IMR-90 (cell line): ENCODE measurements around the gene LRFN5. TPM values are rescaled to one million over a fixed set of nuclear protein-coding genes. Genes with fewer than 3 reads are reported as not detected.

Experiments used
- ATAC-seq: fragments of 200-7000 bp; cut with Tn5 transposase; 2 replicates; pipeline ENCODE4 v1.9.1; 2020; ENCODE audit warnings: low read depth, mild to moderate bottlenecking, moderate library complexity
- BruUV-seq: library from RNA; stranded (reverse); fragments of 400-500 nt; replicated peaks from 2 replicates; lab custom pipeline; 2021; lab: Mats Ljungman, UMichigan
- CTCF ChIA-PET: fragments of 300-600 bp; formaldehyde crosslinking; extraction: SDS; loops from one replicate; lab custom pipeline; 2021; ENCODE audit warnings: antibody characterized with exemption; lab: Yijun Ruan, JAX
- POLR2A ChIA-PET: fragments of 300-600 bp; sonication (Branson Sonifier 250); formaldehyde crosslinking; loops from one replicate; lab custom pipeline; 2022; ENCODE audit warnings: antibody characterized with exemption; ENCODE audit not compliant: unreplicated experiment; lab: Charles Lee
- DNase-seq: peaks from one replicate; pipeline ENCODE4 v3.0.0; 2013
- H2AFZ ChIP-seq: replicated peaks from 2 replicates; pipeline ENCODE3; 2013; ENCODE audit warnings: low read length, mild to moderate bottlenecking; ENCODE audit not compliant: poor library complexity
- H2AK5ac ChIP-seq: 2 replicates; pipeline ENCODE4 v1.6.1; 2013; ENCODE audit warnings: low read depth, low read length, inconsistent platforms
- H2AK9ac ChIP-seq: replicated peaks from 2 replicates; pipeline ENCODE3; 2013; ENCODE audit warnings: mild to moderate bottlenecking, low read depth, low read length, moderate library complexity; ENCODE audit not compliant: poor library complexity
- H2BK120ac ChIP-seq: 2 replicates; pipeline ENCODE4 v1.6.1; 2013; ENCODE audit warnings: low read depth, low read length, inconsistent platforms
- H2BK15ac ChIP-seq: 3 replicates; pipeline ENCODE4 v1.6.1; 2013; ENCODE audit warnings: low read depth, low read length, inconsistent platforms
- H2BK20ac ChIP-seq: 2 replicates; pipeline ENCODE4 v1.6.1; 2013; ENCODE audit warnings: low read depth, mild to moderate bottlenecking, inconsistent platforms, low read length, moderate library complexity
- H2BK5ac ChIP-seq: 2 replicates; pipeline ENCODE4 v1.6.1; 2013; ENCODE audit warnings: mild to moderate bottlenecking, low read depth, low read length, inconsistent platforms; ENCODE audit not compliant: poor library complexity, severe bottlenecking
- H3K14ac ChIP-seq: replicated peaks from 2 replicates; pipeline ENCODE4 v1.6.1; 2013; ENCODE audit warnings: low read depth, low read length, inconsistent platforms
- H3K18ac ChIP-seq: 2 replicates; pipeline ENCODE4 v1.6.1; 2013; ENCODE audit warnings: low read depth, low read length, control low read depth
- H3K23ac ChIP-seq: 2 replicates; pipeline ENCODE4 v1.6.1; 2013; ENCODE audit warnings: low read depth, low read length, inconsistent platforms
- H3K27ac ChIP-seq: 2 replicates; pipeline ENCODE4 v1.5.1; 2013; ENCODE audit warnings: mild to moderate bottlenecking, control low read depth, low read length; ENCODE audit not compliant: insufficient read depth
- H3K27me3 ChIP-seq: 2 replicates; pipeline ENCODE4 v1.6.1; 2013; ENCODE audit warnings: low read length; ENCODE audit not compliant: control insufficient read depth, insufficient read depth
- H3K36me3 ChIP-seq: 2 replicates; pipeline ENCODE4 v1.6.1; 2013; ENCODE audit warnings: low read length, mixed read lengths; ENCODE audit not compliant: control insufficient read depth, insufficient read depth
- H3K4ac ChIP-seq: 2 replicates; pipeline ENCODE4 v1.6.1; 2013; ENCODE audit warnings: low read depth, low read length, inconsistent platforms
- H3K4me1 ChIP-seq: 2 replicates; pipeline ENCODE4 v1.6.1; 2013; ENCODE audit warnings: low read length, mixed read lengths; ENCODE audit not compliant: control insufficient read depth, insufficient read depth
- H3K4me2 ChIP-seq: 2 replicates; pipeline ENCODE4 v1.6.1; 2013; ENCODE audit warnings: low read depth, mild to moderate bottlenecking, control low read depth, low read length, moderate library complexity
- H3K4me3 ChIP-seq: 2 replicates; pipeline ENCODE4 v1.5.1; 2013; ENCODE audit warnings: low read depth, mild to moderate bottlenecking, control low read depth, low read length, moderate library complexity; ENCODE audit not compliant: insufficient read depth
- H3K56ac ChIP-seq: 2 replicates; pipeline ENCODE4 v1.6.1; 2013; ENCODE audit warnings: low read length, inconsistent platforms; ENCODE audit not compliant: insufficient read depth; ENCODE audit errors: extremely low read depth
- H3K79me1 ChIP-seq, 2 experiments: 2 replicates each; pipeline ENCODE4 v1.6.1; 2013; ENCODE audit warnings: low read length in 2 of 2, inconsistent platforms in 1 of 2, low read depth in 1 of 2
- H3K9ac ChIP-seq: 2 replicates; pipeline ENCODE4 v1.6.1; 2013; ENCODE audit warnings: low read depth, low read length, control low read depth
- H3K9me1 ChIP-seq: 2 replicates; pipeline ENCODE4 v1.6.1; 2013; ENCODE audit warnings: low read length, inconsistent platforms; ENCODE audit not compliant: insufficient read depth
- H3K9me3 ChIP-seq: 2 replicates; pipeline ENCODE4 v1.6.1; 2013; ENCODE audit warnings: low read length; ENCODE audit not compliant: control insufficient read depth, insufficient read depth
- H4K20me1 ChIP-seq: 2 replicates; pipeline ENCODE4 v1.6.1; 2013; ENCODE audit warnings: low read length, inconsistent platforms; ENCODE audit not compliant: insufficient read depth
- H4K5ac ChIP-seq: 2 replicates; pipeline ENCODE4 v1.6.1; 2013; ENCODE audit warnings: mild to moderate bottlenecking, low read depth, low read length, control low read depth
- H4K8ac ChIP-seq, 2 experiments: 2 replicates each; pipeline ENCODE4 v1.6.1; 2013; ENCODE audit warnings: low read depth in 2 of 2, low read length in 2 of 2, control low read depth in 1 of 2, inconsistent platforms in 1 of 2
- H4K91ac ChIP-seq: 2 replicates; pipeline ENCODE4 v1.6.1; 2013; ENCODE audit warnings: low read depth, low read length, inconsistent platforms; ENCODE audit not compliant: insufficient read depth
- BHLHE40 ChIP-seq: fragments of 150-350 bp; IDR thresholded peaks from 2 replicates; pipeline ENCODE4 v1.6.1; 2016; ENCODE audit warnings: mild to moderate bottlenecking, low read depth, low read length
- CHD1 ChIP-seq: IDR thresholded peaks from 2 replicates; pipeline ENCODE4 v1.6.1; 2012; ENCODE audit warnings: low read depth, low read length, improper control_type of control experiment
- MAFK ChIP-seq: IDR thresholded peaks from 2 replicates; pipeline ENCODE4 v1.6.1; 2012; ENCODE audit warnings: low read depth, low read length, improper control_type of control experiment
- MAZ ChIP-seq: IDR thresholded peaks from 2 replicates; pipeline ENCODE4 v1.6.1; 2012; ENCODE audit warnings: low read depth, mild to moderate bottlenecking, low read length, improper control_type of control experiment, moderate library complexity, borderline replicate concordance
- MXI1 ChIP-seq: IDR thresholded peaks from 2 replicates; pipeline ENCODE4 v1.6.1; 2012; ENCODE audit warnings: low read depth, mild to moderate bottlenecking, low read length, moderate library complexity, borderline replicate concordance
- POLR2A ChIP-seq: IDR thresholded peaks from 2 replicates; pipeline ENCODE4 v1.6.1; 2012; ENCODE audit warnings: mild to moderate bottlenecking, low read depth, low read length
- RCOR1 ChIP-seq: IDR thresholded peaks from 2 replicates; pipeline ENCODE4 v1.6.1; 2012; ENCODE audit warnings: mild to moderate bottlenecking, low read length, improper control_type of control experiment; ENCODE audit not compliant: insufficient replicate concordance
- SMC3 ChIP-seq: fragments of 150-350 bp; IDR thresholded peaks from 2 replicates; pipeline ENCODE4 v1.6.1; 2016; ENCODE audit warnings: low read depth, mild to moderate bottlenecking, antibody characterized with exemption, low read length, moderate library complexity
- WGBS, 2 experiments: methylation state at CpG; one replicate each; pipeline versions ENCODE4 v1.1.5 to v1.1.7; 2013; ENCODE audit warnings: missing lambda C conversion rate in 2 of 2; ENCODE audit not compliant: insufficient read length in 1 of 2; ENCODE audit errors: extremely low coverage in 2 of 2; 5-methylcytosine and 5-hydroxymethylcytosine counted together
- dilution Hi-C: fragments of 300-500 bp; cut with HindIII; formaldehyde crosslinking; loops from one replicate; pipeline ENCODE4 v1.14.3; 2018; ENCODE audit warnings: low sequenced_read_pairs; ENCODE audit not compliant: unreplicated experiment
- in situ Hi-C: fragments of 300-500 bp; cut with MboI; formaldehyde crosslinking; loops from 3 replicates; pipeline ENCODE4 v1.14.3; 2019; ENCODE audit warnings: low sequenced_read_pairs, inconsistent platforms, mixed read lengths
- intact Hi-C: fragments of 100-400 bp; cut with micrococcal nuclease; formaldehyde crosslinking; loops from 2 replicates; pipeline ENCODE4 v1.10.0; 2022
- polyA plus RNA-seq, 3 experiments: library from polyadenylated mRNA; depleted of rRNA; stranded (reverse); fragments of >200 nt; gene quantifications; 2 replicates each; pipeline ENCODE4 v1.2.3, GENCODE V29; 2012; ENCODE audit warnings: low replicate concordance in 1 of 3
- total RNA-seq: library from RNA; depleted of rRNA; stranded (reverse); fragments of >200 nt; gene quantifications from 2 replicates; pipeline ENCODE4 v1.2.3, GENCODE V29; 2012
- TF ChIP-seq, protein P1 (sequence below): fragments of 150-350 bp; IDR thresholded peaks from 2 replicates; pipeline ENCODE4 v1.6.1; 2016; ENCODE audit warnings: low read depth, mild to moderate bottlenecking, low read length, moderate library complexity, borderline replicate concordance
- TF ChIP-seq, protein P2 (sequence below): conservative IDR thresholded peaks from 2 replicates; pipeline ENCODE4 v1.5.1; 2012; ENCODE audit warnings: mild to moderate bottlenecking, low read depth, low read length, improper control_type of control experiment
- TF ChIP-seq, protein P3 (sequence below): fragments of 150-350 bp; IDR thresholded peaks from 2 replicates; pipeline ENCODE4 v1.6.1; 2017; ENCODE audit warnings: mild to moderate bottlenecking, antibody characterized with exemption, low read length, low read depth

The LRFN5 gene
- total and polyA plus RNA-seq, 2 of the 4 experiments (the other 2 are of a cell fraction): 1.8 to 3.6 TPM

DNA sequence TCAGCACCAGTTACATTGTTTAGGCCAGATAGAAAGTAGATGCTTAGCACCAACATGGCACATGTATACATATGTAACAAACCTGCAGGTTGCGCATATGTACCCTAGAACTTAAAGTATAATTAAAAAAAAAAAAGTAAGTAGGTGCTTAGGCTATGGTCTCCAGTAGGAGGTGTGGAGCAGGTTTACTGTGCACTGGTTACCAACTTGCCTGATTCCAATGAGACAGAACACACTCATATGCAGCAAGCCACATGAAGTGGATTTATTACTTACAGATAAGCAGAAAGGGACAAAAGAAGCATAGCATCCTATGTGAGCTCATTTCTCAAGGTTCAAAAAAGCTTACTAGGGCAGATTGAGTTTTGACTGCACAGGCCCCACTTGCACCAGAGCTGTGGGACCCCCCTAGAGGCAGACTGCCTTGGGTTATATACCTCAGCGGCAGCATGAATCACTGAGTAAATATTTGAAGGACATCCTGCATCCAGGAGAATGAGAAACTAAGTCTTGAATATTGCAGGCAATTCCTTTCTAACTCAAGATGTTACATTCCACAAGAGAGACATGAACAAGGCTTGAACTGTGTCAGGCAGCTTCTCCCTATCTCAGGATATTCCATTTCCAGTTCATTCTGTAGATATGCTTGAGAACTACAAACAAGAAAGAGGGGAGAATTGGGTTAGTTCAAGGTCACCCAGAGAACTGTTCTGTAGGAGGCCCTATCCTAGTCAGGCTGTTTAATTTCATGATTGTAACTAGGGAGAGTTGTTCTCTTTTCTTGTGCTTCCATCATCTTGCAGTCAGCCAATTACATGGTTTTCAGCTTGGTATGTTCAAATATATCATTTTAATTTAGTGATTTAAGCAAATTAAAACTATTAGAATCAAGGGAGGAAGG lies 30.1 kb downstream of the LRFN5 start:
- WGBS, 2 experiments: no CpG with 5 or more reads among the region's 2 CpGs
- TF ChIP-seq BHLHE40 (no peak), MXI1 (no peak), MAZ (no peak), MAFK (no peak), SMC3 (no peak), RCOR1 (no peak), CHD1 (no peak), POLR2A (no peak)
- TF ChIP-seq, protein P1, sequence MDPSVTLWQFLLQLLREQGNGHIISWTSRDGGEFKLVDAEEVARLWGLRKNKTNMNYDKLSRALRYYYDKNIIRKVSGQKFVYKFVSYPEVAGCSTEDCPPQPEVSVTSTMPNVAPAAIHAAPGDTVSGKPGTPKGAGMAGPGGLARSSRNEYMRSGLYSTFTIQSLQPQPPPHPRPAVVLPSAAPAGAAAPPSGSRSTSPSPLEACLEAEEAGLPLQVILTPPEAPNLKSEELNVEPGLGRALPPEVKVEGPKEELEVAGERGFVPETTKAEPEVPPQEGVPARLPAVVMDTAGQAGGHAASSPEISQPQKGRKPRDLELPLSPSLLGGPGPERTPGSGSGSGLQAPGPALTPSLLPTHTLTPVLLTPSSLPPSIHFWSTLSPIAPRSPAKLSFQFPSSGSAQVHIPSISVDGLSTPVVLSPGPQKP: no peak
- TF ChIP-seq, protein P2, sequence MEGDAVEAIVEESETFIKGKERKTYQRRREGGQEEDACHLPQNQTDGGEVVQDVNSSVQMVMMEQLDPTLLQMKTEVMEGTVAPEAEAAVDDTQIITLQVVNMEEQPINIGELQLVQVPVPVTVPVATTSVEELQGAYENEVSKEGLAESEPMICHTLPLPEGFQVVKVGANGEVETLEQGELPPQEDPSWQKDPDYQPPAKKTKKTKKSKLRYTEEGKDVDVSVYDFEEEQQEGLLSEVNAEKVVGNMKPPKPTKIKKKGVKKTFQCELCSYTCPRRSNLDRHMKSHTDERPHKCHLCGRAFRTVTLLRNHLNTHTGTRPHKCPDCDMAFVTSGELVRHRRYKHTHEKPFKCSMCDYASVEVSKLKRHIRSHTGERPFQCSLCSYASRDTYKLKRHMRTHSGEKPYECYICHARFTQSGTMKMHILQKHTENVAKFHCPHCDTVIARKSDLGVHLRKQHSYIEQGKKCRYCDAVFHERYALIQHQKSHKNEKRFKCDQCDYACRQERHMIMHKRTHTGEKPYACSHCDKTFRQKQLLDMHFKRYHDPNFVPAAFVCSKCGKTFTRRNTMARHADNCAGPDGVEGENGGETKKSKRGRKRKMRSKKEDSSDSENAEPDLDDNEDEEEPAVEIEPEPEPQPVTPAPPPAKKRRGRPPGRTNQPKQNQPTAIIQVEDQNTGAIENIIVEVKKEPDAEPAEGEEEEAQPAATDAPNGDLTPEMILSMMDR: no peak
- TF ChIP-seq, protein P3, sequence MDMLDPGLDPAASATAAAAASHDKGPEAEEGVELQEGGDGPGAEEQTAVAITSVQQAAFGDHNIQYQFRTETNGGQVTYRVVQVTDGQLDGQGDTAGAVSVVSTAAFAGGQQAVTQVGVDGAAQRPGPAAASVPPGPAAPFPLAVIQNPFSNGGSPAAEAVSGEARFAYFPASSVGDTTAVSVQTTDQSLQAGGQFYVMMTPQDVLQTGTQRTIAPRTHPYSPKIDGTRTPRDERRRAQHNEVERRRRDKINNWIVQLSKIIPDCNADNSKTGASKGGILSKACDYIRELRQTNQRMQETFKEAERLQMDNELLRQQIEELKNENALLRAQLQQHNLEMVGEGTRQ: no peak
- ATAC-seq: peak; percentile 53; the same call in 1 of the 2 replicates
- H2AK9ac ChIP-seq: no peak overlapping the region
- peak overlapping the region; percentile 66 for H2BK5ac ChIP-seq
- no peak overlapping the region for H2AFZ ChIP-seq
- H3K9me3 ChIP-seq: no peaks in the 10 kb centered on the region
- no peak overlapping the region; the same call in 1 of the 2 replicates for H3K4ac ChIP-seq
- dilution Hi-C loops: no loop called here
- no peaks in the 10 kb centered on the region for H3K27me3 ChIP-seq
- H3K27ac ChIP-seq: no peak overlapping the region
- CTCF ChIA-PET: no interaction called here
- no peak overlapping the region for H2AK5ac ChIP-seq
- no peak overlapping the region for H3K18ac ChIP-seq
- no TSS peak for BruUV-seq
- no peak overlapping the region for H3K4me3 ChIP-seq
- H2BK120ac ChIP-seq: peak overlapping the region; percentile 61; the same call in 1 of the 2 replicates
- H4K91ac ChIP-seq: no peak overlapping the region
- no peak overlapping the region for H3K4me2 ChIP-seq
- no peak overlapping the region for H3K23ac ChIP-seq
- no peak overlapping the region for H3K9ac ChIP-seq
- no peaks in the 10 kb centered on the region for H4K20me1 ChIP-seq
- intact Hi-C loops: no loop called here
- peak; percentile 47 for DNase-seq
- no peaks in the 10 kb centered on the region for H3K9me1 ChIP-seq
- in situ Hi-C loops: no loop called here
- H4K5ac ChIP-seq: no peak overlapping the region
- no peaks in the 10 kb centered on the region for H3K79me1 ChIP-seq
- no peak overlapping the region for H3K14ac ChIP-seq
- POLR2A ChIA-PET: interaction anchor here (0.6 kb wide), 1 partner anchor 1287 kb away, joined by 9 read pairs; no protein-coding TSS in a partner anchor
- no peak overlapping the region for H3K56ac ChIP-seq
- no peak overlapping the region for H2BK15ac ChIP-seq
- H3K36me3 ChIP-seq: no peaks in the 10 kb centered on the region
- H3K4me1 ChIP-seq: no peaks in the 10 kb centered on the region
- no peak overlapping the region for H2BK20ac ChIP-seq
- peak overlapping the region in 1 of 2 experiments; percentile 35; a peak in 1 of 4 replicates for H4K8ac ChIP-seq
